Hepatocyte (in vitro differentiated cells): ENCODE data around the gene USP43. TPM values are rescaled to one million over a fixed set of nuclear protein-coding genes. Genes with fewer than 3 reads are reported as not detected.

Source experiments
- DNase-seq: peaks from one replicate; pipeline ENCODE4 v3.0.0-alpha.2; 2016; ENCODE audit warnings: low spot score
- H2AFZ ChIP-seq: fragments of 200-600 bp; sonication (generic); 2 replicates; pipeline ENCODE4 v1.6.0; 2016; ENCODE audit warnings: antibody characterized with exemption, mild to moderate bottlenecking
- H3K27ac ChIP-seq: fragments of 200-600 bp; sonication (generic); 2 replicates; pipeline ENCODE4 v1.5.1; 2016; ENCODE audit warnings: mild to moderate bottlenecking
- H3K27me3 ChIP-seq: fragments of 200-600 bp; sonication (generic); 2 replicates; pipeline ENCODE4 v1.6.1; 2016
- H3K36me3 ChIP-seq: fragments of 200-600 bp; sonication (generic); replicated peaks from 2 replicates; pipeline ENCODE4 v1.5.1; 2016; ENCODE audit warnings: low read depth; ENCODE audit not compliant: insufficient read depth
- H3K4me1 ChIP-seq: fragments of 200-600 bp; sonication (generic); 2 replicates; pipeline ENCODE4 v1.5.1; 2016; ENCODE audit warnings: mild to moderate bottlenecking, moderate library complexity; ENCODE audit not compliant: insufficient read depth
- H3K4me2 ChIP-seq: fragments of 200-600 bp; sonication (generic); 2 replicates; pipeline ENCODE4 v1.6.0; 2016
- H3K4me3 ChIP-seq: fragments of 200-600 bp; sonication (generic); 2 replicates; pipeline ENCODE4 v1.5.1; 2016; ENCODE audit warnings: mild to moderate bottlenecking
- H3K79me2 ChIP-seq: fragments of 200-600 bp; sonication (generic); 2 replicates; pipeline ENCODE4 v1.6.0; 2017; ENCODE audit warnings: mild to moderate bottlenecking
- H3K9me2 ChIP-seq: fragments of 200-600 bp; sonication (generic); replicated peaks from 2 replicates; pipeline ENCODE4 v1.6.0; 2017; ENCODE audit warnings: mild to moderate bottlenecking; ENCODE audit not compliant: insufficient read depth
- H3K9me3 ChIP-seq: fragments of 200-600 bp; sonication (generic); 2 replicates; pipeline ENCODE4 v1.5.1; 2016; ENCODE audit warnings: low read depth, mild to moderate bottlenecking
- H4K20me1 ChIP-seq: fragments of 200-600 bp; sonication (generic); 2 replicates; pipeline ENCODE4 v1.6.0; 2016; ENCODE audit warnings: mild to moderate bottlenecking; ENCODE audit not compliant: insufficient read depth, poor library complexity, severe bottlenecking
- EZH2 ChIP-seq: fragments of 200-600 bp; sonication (generic); IDR thresholded peaks from 2 replicates; pipeline ENCODE4 v1.6.1; 2016; ENCODE audit warnings: antibody characterized with exemption, mild to moderate bottlenecking, borderline replicate concordance
- EZH2phosphoT487 ChIP-seq: fragments of 200-600 bp; sonication (generic); IDR thresholded peaks from one replicate; pipeline ENCODE4 v1.6.1; 2018; ENCODE audit warnings: antibody characterized with exemption, mild to moderate bottlenecking, low read depth, moderate library complexity; ENCODE audit not compliant: unreplicated experiment, severe bottlenecking
- WGBS: methylation state at CpG from one replicate; pipeline ENCODE4 v1.1.6; 2016; ENCODE audit warnings: low lambda C conversion rate; ENCODE audit errors: missing lambda C conversion rate; 5-methylcytosine and 5-hydroxymethylcytosine counted together
- polyA plus RNA-seq: library from polyadenylated mRNA; unstranded; fragments of >200 nt; fragmentation: Nextera tagmentation; extraction: Ambion mirVana; gene quantifications from 2 replicates; pipeline ENCODE4 v1.2.1, GENCODE V29; 2016
- total RNA-seq: library from RNA; depleted of rRNA; stranded (reverse); fragments of >200 nt; gene quantifications from 2 replicates; pipeline ENCODE4 v1.2.3, GENCODE V29; 2014
- TF ChIP-seq, protein P1 (sequence below): fragments of 200-600 bp; sonication (generic); IDR thresholded peaks from 2 replicates; pipeline ENCODE4 v1.5.1; 2016; ENCODE audit warnings: antibody characterized with exemption, mild to moderate bottlenecking; ENCODE audit not compliant: poor library complexity

USP43 gene
- total and polyA plus RNA-seq, 2 experiments from 2014 or later: 3.6 to 5.2 TPM

DNA sequence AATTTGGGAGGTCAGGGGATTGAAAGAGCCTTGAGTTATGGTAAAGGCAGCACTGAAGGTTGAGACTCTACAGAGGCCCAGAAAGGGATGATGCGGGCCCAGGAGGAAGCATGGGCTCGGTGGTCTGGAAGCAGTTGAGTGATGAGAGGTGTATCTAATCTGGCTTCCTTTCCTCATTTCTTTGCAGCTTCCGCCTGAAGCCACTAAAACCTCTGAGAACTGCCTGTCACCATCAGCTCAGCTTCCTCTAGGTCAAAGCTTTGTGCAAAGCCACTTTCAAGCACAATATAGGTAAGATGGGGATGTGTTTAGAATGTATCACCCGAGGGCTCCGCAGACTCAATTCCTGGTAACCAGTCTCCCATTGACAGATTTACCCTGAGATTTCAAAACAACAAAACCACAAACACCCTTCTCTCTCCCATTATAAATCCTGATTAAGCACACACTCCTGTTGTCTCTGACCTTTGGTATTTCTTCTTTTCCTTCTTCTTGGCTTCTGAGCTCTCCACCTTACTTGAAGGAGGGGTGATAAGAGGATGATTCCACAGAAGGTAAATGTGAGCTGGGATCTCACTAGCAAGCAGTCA is 21.2 kb downstream of the USP43 start:
- DNase-seq: no peak
- Histone ChIP-seq H3K36me3 (no peaks in the 10 kb centered on the region), H3K27me3 (no peaks in the 10 kb centered on the region), H3K4me2 (no peak overlapping the region), H3K9me3 (no peaks in the 10 kb centered on the region), H3K9me2 (no peaks in the 10 kb centered on the region), H2AFZ (no peak overlapping the region), H3K4me3 (no peak overlapping the region), H3K4me1 (peaks cover 3% of the 10 kb centered on the region), H3K27ac (no peak overlapping the region), H4K20me1 (no peaks in the 10 kb centered on the region), H3K79me2 (no peaks in the 10 kb centered on the region)
- WGBS: 84% methylated on average over 5 of the region's 5 CpGs
- TF ChIP-seq, protein P1, sequence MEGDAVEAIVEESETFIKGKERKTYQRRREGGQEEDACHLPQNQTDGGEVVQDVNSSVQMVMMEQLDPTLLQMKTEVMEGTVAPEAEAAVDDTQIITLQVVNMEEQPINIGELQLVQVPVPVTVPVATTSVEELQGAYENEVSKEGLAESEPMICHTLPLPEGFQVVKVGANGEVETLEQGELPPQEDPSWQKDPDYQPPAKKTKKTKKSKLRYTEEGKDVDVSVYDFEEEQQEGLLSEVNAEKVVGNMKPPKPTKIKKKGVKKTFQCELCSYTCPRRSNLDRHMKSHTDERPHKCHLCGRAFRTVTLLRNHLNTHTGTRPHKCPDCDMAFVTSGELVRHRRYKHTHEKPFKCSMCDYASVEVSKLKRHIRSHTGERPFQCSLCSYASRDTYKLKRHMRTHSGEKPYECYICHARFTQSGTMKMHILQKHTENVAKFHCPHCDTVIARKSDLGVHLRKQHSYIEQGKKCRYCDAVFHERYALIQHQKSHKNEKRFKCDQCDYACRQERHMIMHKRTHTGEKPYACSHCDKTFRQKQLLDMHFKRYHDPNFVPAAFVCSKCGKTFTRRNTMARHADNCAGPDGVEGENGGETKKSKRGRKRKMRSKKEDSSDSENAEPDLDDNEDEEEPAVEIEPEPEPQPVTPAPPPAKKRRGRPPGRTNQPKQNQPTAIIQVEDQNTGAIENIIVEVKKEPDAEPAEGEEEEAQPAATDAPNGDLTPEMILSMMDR: no peak
- TF ChIP-seq EZH2phosphoT487: no peak
- TF ChIP-seq EZH2: no peak

DNA sequence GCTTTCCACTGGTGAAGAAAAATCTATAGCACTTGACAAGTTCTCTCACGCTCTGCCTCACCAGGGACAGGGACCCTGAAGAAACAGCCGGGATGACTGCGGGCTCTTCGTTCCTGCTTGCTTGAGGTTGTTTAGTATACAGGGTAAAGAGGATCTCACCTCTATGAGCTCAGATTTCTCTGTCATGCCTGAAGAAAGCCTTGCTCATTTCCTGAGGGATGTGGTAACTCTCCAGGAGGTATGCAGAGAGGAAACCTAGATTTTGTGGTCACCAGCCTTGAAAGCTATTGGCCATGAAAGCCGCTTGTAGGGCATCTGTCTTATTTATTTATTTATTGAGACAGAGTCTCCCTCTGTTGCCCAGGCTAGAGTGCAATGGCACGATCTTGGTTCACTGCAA is 23.2 kb downstream of the USP43 start:
- no peak overlapping the region for H2AFZ ChIP-seq
- no peak overlapping the region for H3K4me2 ChIP-seq
- H3K4me1 ChIP-seq: peaks cover 3% of the 10 kb centered on the region
- DNase-seq: no peak
- H3K79me2 ChIP-seq: no peaks in the 10 kb centered on the region
- H3K27ac ChIP-seq: no peak overlapping the region
- WGBS: 74% methylated on average over 6 of the region's 6 CpGs
- no peaks in the 10 kb centered on the region for H4K20me1 ChIP-seq
- no peaks in the 10 kb centered on the region for H3K9me3 ChIP-seq
- no peaks in the 10 kb centered on the region for H3K27me3 ChIP-seq
- TF ChIP-seq, protein P1: no peak
- TF ChIP-seq EZH2phosphoT487 (no peak), EZH2 (no peak)
- no peak overlapping the region for H3K4me3 ChIP-seq
- H3K36me3 ChIP-seq: no peaks in the 10 kb centered on the region
- H3K9me2 ChIP-seq: no peaks in the 10 kb centered on the region

DNA sequence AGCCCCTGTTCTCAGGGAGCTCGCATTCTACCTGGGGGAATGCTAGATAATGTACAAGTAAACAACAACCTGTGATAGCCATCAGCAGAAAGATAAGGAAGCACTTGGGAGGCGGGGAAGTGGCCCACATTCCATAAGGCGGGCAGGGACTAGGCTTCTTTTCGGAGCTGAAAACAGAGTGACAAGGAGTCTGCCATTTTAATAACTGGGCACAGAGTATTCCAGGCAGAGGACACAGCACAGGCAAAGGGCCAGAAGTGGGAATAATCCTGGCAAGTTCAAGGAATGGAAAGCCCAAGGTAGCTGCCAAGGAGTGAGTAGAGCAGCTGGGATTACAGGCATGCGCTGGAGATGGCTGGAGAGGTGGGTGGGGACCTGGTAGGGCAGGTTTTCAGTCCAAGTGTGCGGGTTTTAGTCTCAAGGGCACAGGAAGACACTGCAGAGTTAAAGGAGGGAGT is 24.3 kb downstream of the USP43 start:
- Histone ChIP-seq H3K27me3 (no peaks in the 10 kb centered on the region), H3K4me3 (no peak overlapping the region), H2AFZ (no peak overlapping the region), H3K4me2 (peak overlapping the region; percentile 50), H4K20me1 (no peaks in the 10 kb centered on the region), H3K36me3 (no peaks in the 10 kb centered on the region), H3K79me2 (no peaks in the 10 kb centered on the region), H3K27ac (peak overlapping the region; percentile 34), H3K4me1 (peaks cover 3% of the 10 kb centered on the region), H3K9me2 (no peaks in the 10 kb centered on the region), H3K9me3 (no peaks in the 10 kb centered on the region)
- TF ChIP-seq, protein P1: no peak
- TF ChIP-seq EZH2: no peak
- no peak for TF ChIP-seq EZH2phosphoT487
- WGBS: 43% methylated on average over 6 of the region's 6 CpGs
- DNase-seq: peak; percentile 21
